HS-27A (cell line): Measurements from ENCODE around the gene ASIC3.

Source experiments
- DNase-seq: peaks from one replicate; pipeline ENCODE4 v3.0.0-alpha.2; 2012; ENCODE audit warnings: low read depth, missing footprints

The ASIC3 gene

GRCh38 chr7:151085691-151086620, 37.6 kb downstream of the ASIC3 start, which contains the start of gene AGAP3:
TSS of gene AGAP3 (plus strand) at chr7:151086475. CDS start at chr7:151086742, 267 bp downstream.
- DNase-seq = no peak

- DNase-seq = no peak
Measured at GRCh38 chr7:151086802-151087244, 38.5 kb downstream of the ASIC3 start.

- no peak for DNase-seq
Measured at GRCh38 chr7:151087245-151088018, 39.1 kb downstream of the ASIC3 start.

GRCh38 chr7:151088019-151088855, 39.9 kb downstream of the ASIC3 start:
- no peak for DNase-seq

- no peak for DNase-seq
Measured at GRCh38 chr7:151088856-151089699, 40.7 kb downstream of the ASIC3 start.

- no peak for DNase-seq
Measured at GRCh38 chr7:151089893-151090730, 41.8 kb downstream of the ASIC3 start.

GRCh38 chr7:151091003-151091402, 42.7 kb downstream of the ASIC3 start:
- DNase-seq = no peak

- DNase-seq = no peak
Measured at GRCh38 chr7:151091431-151091830, 43.1 kb downstream of the ASIC3 start.

GRCh38 chr7:151091988-151092387, 43.7 kb downstream of the ASIC3 start:
- no peak for DNase-seq

- DNase-seq = no peak
Measured at GRCh38 chr7:151093748-151094147, 45.4 kb downstream of the ASIC3 start.

- DNase-seq = no peak
Measured at GRCh38 chr7:151094675-151095074, 46.3 kb downstream of the ASIC3 start.

GRCh38 chr7:151095123-151095797, 46.9 kb downstream of the ASIC3 start:
- DNase-seq = no peak

- DNase-seq = no peak
Measured at GRCh38 chr7:151095828-151096475, 47.6 kb downstream of the ASIC3 start.

GRCh38 chr7:151099486-151100211, 51.3 kb downstream of the ASIC3 start:
- DNase-seq = no peak

- no peak for DNase-seq
Measured at GRCh38 chr7:151100921-151101320, 52.6 kb downstream of the ASIC3 start.

- DNase-seq = no peak
Measured at GRCh38 chr7:151101621-151102396, 53.5 kb downstream of the ASIC3 start.
